ENCODE results near the gene PPP1R9B. TPM values are rescaled to one million over a fixed set of nuclear protein-coding genes. Genes with fewer than 3 reads are reported as not detected.
A peak's percentile ranks its signal among the peaks of the same experiment; 100 is the strongest.

PPP1R9B gene
- polyA plus RNA-seq, 6 donors from 2014 or later, result 0.55 to 3.5 (median 2.3) TPM

DNA sequence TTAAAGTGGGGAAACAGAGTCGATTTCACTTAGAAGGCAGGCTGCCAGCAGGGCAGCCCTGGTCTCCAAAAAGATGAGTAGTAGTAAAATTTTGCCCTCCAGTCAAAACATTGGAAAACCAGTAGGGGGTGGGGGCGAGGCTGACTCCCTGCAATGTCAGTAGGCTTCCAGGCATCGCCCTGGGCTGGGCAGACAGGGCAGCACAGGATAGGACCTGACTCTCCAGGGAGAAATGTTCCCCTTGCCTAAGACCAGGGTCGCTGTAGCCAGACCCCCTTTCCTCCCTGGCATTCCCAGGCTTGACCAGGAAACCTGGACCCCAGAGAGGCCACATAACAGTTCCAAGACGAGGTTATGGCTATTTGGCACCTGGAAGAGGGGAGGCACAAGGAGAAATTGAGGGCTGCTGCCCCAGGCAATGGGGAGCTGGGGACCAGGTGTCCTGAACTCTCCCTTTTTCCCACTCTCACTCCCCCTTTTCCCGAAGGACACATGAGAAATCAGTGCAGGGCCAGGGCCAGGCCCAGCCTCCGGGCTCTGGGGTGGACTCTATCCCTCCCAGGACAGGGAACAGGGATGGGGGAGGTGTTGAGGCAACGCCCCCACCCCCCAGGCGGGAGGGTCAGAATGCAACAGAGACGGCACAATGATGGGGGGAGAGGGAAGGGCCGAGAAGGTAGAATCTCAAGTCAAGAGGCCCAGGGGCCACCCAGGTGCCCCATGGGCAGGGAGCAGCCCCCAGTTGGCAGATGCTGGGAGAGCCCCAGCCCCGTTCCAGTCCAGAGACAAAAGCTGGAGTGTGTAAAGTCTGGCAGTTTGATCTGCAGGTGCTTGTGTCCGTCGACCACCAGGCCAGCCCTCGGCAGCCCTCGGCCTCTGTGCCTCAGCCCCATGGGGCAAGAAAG is 16.0 kb downstream of the PPP1R9B start:
- no peak overlapping the region for H3K4me3 Mint-ChIP-seq
- peak overlapping the region in 2 of 6 donors; percentile 51 to 57 for H3K27ac Mint-ChIP-seq
- peaks cover 0 to 21% of the 10 kb centered on the region in 2 donors for H3K36me3 Mint-ChIP-seq
- DNase-seq (no peak), ATAC-seq (ENCODE audit: low read depth in 2 of 2) (no peak)
- H3K27me3 Mint-ChIP-seq, result peaks cover 0 to 6% (median 0%) of the 10 kb centered on the region in 3 donors
- H3K4me1 Mint-ChIP-seq, result peaks cover 40 to 49% (median 40%) of the 10 kb centered on the region in 3 donors
- no peaks in the 10 kb centered on the region for H3K9me3 Mint-ChIP-seq

DNA sequence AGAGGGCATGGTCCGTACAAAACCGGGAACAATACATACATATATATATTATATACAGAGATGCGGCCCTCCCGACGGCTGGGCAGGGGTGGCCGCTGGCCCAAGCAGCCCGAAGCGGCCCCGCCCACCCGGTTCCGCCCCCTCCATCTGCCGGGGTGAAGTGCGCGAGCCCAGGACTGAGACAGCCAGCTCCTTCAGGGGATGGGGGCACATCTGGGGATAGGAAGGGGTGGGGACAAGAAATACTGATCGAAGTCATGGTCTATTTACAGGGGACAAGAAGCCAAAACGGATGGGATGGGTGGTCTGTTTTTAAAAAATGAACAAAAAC is 16.7 kb downstream of the PPP1R9B start:
- Mint-ChIP-seq H3K36me3 (peaks cover 0 to 21% of the 10 kb centered on the region in 2 donors), H3K27ac (peak overlapping the region in 1 of 6 donors; percentile 51), H3K27me3 (peaks cover under 1 to 9% (median 4%) of the 10 kb centered on the region in 3 donors), H3K4me3 (no peak overlapping the region), H3K9me3 (no peaks in the 10 kb centered on the region), H3K4me1 (peaks cover 38 to 51% (median 42%) of the 10 kb centered on the region in 3 donors)
- ATAC-seq (ENCODE audit: low read depth in 2 of 2) (no peak), DNase-seq (no peak)

DNA sequence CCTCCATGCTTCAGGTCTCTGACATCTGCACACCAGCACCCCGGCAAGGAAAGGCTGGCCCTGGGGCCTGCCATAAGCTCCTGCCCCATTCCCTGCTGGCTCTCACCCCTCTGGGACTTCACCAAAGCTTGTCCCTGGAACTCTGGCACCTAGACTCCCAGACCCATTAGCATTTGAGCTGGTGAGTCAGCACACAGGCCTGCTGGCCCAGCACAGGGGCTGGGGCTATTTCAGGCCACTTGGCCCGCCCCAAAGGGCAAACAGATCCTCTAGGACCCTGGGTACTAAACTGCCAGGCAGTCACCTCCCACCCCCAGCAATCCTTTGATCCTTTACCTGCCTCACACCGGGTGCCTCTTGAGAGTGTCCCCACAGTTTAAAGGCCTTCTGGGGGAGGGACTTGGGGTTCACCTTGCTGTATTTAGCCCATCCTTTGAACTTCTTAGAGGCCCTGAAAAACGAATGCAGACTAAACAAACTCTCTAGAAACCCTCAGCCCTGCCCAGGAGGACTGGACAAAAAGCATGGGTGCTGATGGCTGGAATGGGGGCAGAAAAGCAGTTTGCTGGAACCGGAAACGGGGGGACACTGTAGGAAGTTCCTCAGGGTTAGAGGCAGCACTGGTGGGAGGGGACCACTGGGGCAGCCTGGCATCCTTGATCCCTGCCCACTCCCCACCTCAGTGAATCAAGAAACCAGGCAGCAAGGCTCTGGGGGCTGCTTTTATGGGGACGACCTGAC is 17.3 kb downstream of the PPP1R9B start:
- peaks cover 0 to 2% (median 0%) of the 10 kb centered on the region in 7 donors for H3K9me3 Mint-ChIP-seq
- H3K4me3 Mint-ChIP-seq, result no peak overlapping the region
- no peak for DNase-seq
- H3K4me1 Mint-ChIP-seq, result peaks cover 42 to 55% (median 46%) of the 10 kb centered on the region in 3 donors
- peak overlapping the region in 3 of 6 donors; percentile 38 to 83 (median 51) for H3K27ac Mint-ChIP-seq
- peaks cover 0 to 19% of the 10 kb centered on the region in 2 donors for H3K36me3 Mint-ChIP-seq
- no peak for ATAC-seq (ENCODE audit: low read depth in 2 of 2)
- peaks cover 5 to 14% (median 9%) of the 10 kb centered on the region in 3 donors for H3K27me3 Mint-ChIP-seq

GRCh38 chr17:50132104-50132794 is 18.2 kb downstream of the PPP1R9B start:
- Mint-ChIP-seq H3K36me3 (peaks cover 0 to 10% of the 10 kb centered on the region in 2 donors), H3K4me1 (peaks cover 40 to 53% (median 42%) of the 10 kb centered on the region in 3 donors), H3K27ac (peak overlapping the region in 5 of 6 donors; percentile 71 to 83 (median 80)), H3K9me3 (peaks cover 0 to 2% (median 0%) of the 10 kb centered on the region in 7 donors), H3K27me3 (peaks cover 5 to 14% (median 11%) of the 10 kb centered on the region in 3 donors), H3K4me3 (peak overlapping the region in 3 of 8 donors; percentile 37 to 80 (median 62))
- DNase-seq (no peak), ATAC-seq (ENCODE audit: low read depth in 2 of 2) (no peak)

- DNase-seq, result no peak
- H3K4me3 Mint-ChIP-seq, result peak overlapping the region in 7 of 8 donors; percentile 48 to 94 (median 80)
- H3K9me3 Mint-ChIP-seq, result peaks cover 0 to 2% (median 0%) of the 10 kb centered on the region in 7 donors
- H3K36me3 Mint-ChIP-seq, result no peaks in the 10 kb centered on the region
- H3K4me1 Mint-ChIP-seq, result peaks cover 34 to 44% (median 36%) of the 10 kb centered on the region in 3 donors
- ATAC-seq (ENCODE audit: low read depth in 2 of 2), result no peak
- peaks cover 5 to 14% (median 11%) of the 10 kb centered on the region in 3 donors for H3K27me3 Mint-ChIP-seq
- H3K27ac Mint-ChIP-seq, result peak overlapping the region; percentile 29 to 97 (median 76)
These were observed 19.7 kb downstream of the PPP1R9B start for GRCh38 chr17:50130559-50131305.

- peaks cover 34 to 44% (median 36%) of the 10 kb centered on the region in 3 donors for H3K4me1 Mint-ChIP-seq
- peak; percentile 72 to 73 for ATAC-seq (ENCODE audit: low read depth in 2 of 2)
- peaks cover 5 to 14% (median 11%) of the 10 kb centered on the region in 3 donors for H3K27me3 Mint-ChIP-seq
- no peaks in the 10 kb centered on the region for H3K36me3 Mint-ChIP-seq
- H3K4me3 Mint-ChIP-seq, result peak within 1 kb of the TSS; percentile 78 to 94 (median 86)
- DNase-seq, result peak; percentile 36
- H3K27ac Mint-ChIP-seq, result peak within 1 kb of the TSS; percentile 29 to 97 (median 80)
- peaks cover 0 to 2% (median 0%) of the 10 kb centered on the region in 7 donors for H3K9me3 Mint-ChIP-seq
These were observed 20.5 kb downstream of the PPP1R9B start, which contains the start of gene SAMD14 for GRCh38 chr17:50129728-50130558. TSS of gene SAMD14 (minus strand) at chr17:50130160. CDS start at chr17:50124959, 5,201 bp downstream.

GRCh38 chr17:50129353-50129727 is 21.1 kb downstream of the PPP1R9B start:
- Mint-ChIP-seq H3K36me3 (no peaks in the 10 kb centered on the region), H3K4me3 (peak overlapping the region; percentile 63 to 91 (median 84)), H3K27ac (peak overlapping the region in 3 of 6 donors; percentile 32 to 91 (median 80)), H3K27me3 (peaks cover 5 to 14% (median 11%) of the 10 kb centered on the region in 3 donors), H3K9me3 (peaks cover 0 to 2% (median 0%) of the 10 kb centered on the region in 7 donors), H3K4me1 (peaks cover 34 to 44% (median 36%) of the 10 kb centered on the region in 3 donors)
- no peak for DNase-seq
- ATAC-seq (ENCODE audit: low read depth in 2 of 2), result peak; percentile 7 to 8

DNA sequence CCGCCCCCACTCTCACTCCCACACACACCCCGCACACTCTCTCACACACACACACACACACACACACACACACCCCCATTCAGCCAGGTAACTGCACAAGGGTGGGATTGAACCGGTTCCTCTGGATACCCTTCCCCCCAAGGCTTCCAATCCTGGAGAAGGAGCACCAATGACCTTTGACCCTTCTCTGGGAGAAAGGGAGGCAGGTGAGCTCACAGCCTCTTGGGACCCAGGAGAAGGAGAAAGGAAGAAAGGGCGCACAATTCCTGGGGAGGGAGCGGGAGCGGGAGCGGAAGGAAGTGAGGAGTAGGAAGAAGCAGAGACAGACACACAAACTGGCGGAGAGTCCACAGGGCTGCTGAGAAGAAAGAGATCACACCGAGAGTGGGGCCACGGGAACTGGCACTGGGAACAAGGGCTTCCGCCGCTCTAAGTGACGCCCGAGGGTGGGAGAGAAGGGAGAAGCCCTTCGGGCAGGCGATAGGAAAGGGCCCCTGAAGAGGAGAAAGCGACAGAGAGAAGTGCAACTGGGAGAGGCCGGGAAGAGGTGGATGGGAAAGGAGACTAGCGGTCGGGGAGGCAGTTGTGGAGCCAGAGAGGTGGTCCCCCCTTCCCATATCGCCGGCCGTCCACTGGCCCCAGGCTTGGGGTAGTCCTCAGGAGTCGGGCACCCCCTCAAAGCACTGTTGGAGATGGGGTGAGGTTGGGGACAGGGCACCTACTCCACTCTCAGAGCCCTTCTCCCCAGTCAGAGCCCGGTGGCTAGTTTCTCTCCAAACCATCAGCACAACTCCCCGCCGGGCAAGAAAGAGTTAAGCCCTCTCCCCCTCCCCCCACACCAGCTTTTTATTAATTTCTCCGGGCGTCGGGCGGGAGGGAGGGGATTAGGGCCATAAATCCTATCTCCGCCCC is 21.8 kb downstream of the PPP1R9B start:
- no peak for DNase-seq
- Mint-ChIP-seq H3K27me3 (peaks cover 5 to 14% (median 13%) of the 10 kb centered on the region in 3 donors), H3K9me3 (peaks cover 0 to 2% (median 0%) of the 10 kb centered on the region in 7 donors), H3K4me1 (peaks cover 30 to 44% (median 34%) of the 10 kb centered on the region in 3 donors), H3K4me3 (peak overlapping the region; percentile 74 to 91 (median 84)), H3K27ac (peak overlapping the region in 5 of 6 donors; percentile 61 to 96 (median 80)), H3K36me3 (no peaks in the 10 kb centered on the region)
- no peak for ATAC-seq (ENCODE audit: low read depth in 2 of 2)

GRCh38 chr17:50127697-50128361 is 22.6 kb downstream of the PPP1R9B start:
- peak overlapping the region in 3 of 8 donors; percentile 41 to 69 (median 53) for H3K4me3 Mint-ChIP-seq
- H3K9me3 Mint-ChIP-seq, result peaks cover 0 to 2% (median 0%) of the 10 kb centered on the region in 7 donors
- H3K27ac Mint-ChIP-seq, result peak overlapping the region in 2 of 6 donors; percentile 3 to 76
- no peak for ATAC-seq (ENCODE audit: low read depth in 2 of 2)
- H3K4me1 Mint-ChIP-seq, result peaks cover 30 to 38% (median 34%) of the 10 kb centered on the region in 3 donors
- DNase-seq, result no peak
- peaks cover 5 to 22% (median 16%) of the 10 kb centered on the region in 3 donors for H3K27me3 Mint-ChIP-seq
- H3K36me3 Mint-ChIP-seq, result no peaks in the 10 kb centered on the region

- peak overlapping the region in 1 of 8 donors; percentile 2 for H3K4me3 Mint-ChIP-seq
- peaks cover 17 to 21% (median 17%) of the 10 kb centered on the region in 3 donors for H3K4me1 Mint-ChIP-seq
- DNase-seq, result no peak
- peaks cover 0 to 2% (median 0%) of the 10 kb centered on the region in 7 donors for H3K9me3 Mint-ChIP-seq
- no peaks in the 10 kb centered on the region for H3K36me3 Mint-ChIP-seq
- ATAC-seq (ENCODE audit: low read depth in 2 of 2), result no peak
- no peak overlapping the region for H3K27ac Mint-ChIP-seq
- H3K27me3 Mint-ChIP-seq, result peaks cover 15 to 38% (median 36%) of the 10 kb centered on the region in 3 donors
These were observed 25.0 kb downstream of the PPP1R9B start for GRCh38 chr17:50125420-50125997.
